Suprapubic skin (tissue), 4 donors: ENCODE measurements around the gene NNAT.

Experiments used
- CTCF ChIP-seq, 2 donors: fragments of 200-600 bp in 1 of 2; fragments of 450-650 bp in 1 of 2; sonication (generic) in 1 of 2; IDR thresholded peaks; one replicate each; pipeline ENCODE4 v1.5.1; 2016 to 2019; ENCODE audit warnings: antibody characterized with exemption in 2 of 2, mild to moderate bottlenecking in 1 of 2, moderate library complexity in 1 of 2
- EP300 ChIP-seq: sonication (generic); formaldehyde crosslinking; IDR thresholded peaks from one replicate; pipeline ENCODE4 v1.6.1; 2017; ENCODE audit warnings: antibody characterized with exemption
- POLR2A ChIP-seq, 2 donors: fragments of 450-650 bp; IDR thresholded peaks; one replicate each; pipeline ENCODE4 v1.6.1; 2017; ENCODE audit warnings: antibody characterized with exemption in 2 of 2, mild to moderate bottlenecking in 2 of 2, moderate library complexity in 2 of 2
- POLR2AphosphoS5 ChIP-seq, 3 donors: sonication (generic); formaldehyde crosslinking; IDR thresholded peaks; one replicate each; pipeline ENCODE4 v1.6.1; 2017; ENCODE audit warnings: antibody characterized with exemption in 3 of 3

GRCh38 chr20:37538003-37538402, 17.0 kb downstream of the NNAT start:
- no peak for TF ChIP-seq EP300
- no peak for TF ChIP-seq CTCF (IDR thresholded peaks at IDR 0.05)
- no peak for TF ChIP-seq POLR2A (IDR thresholded peaks at IDR 0.05)
- no peak for TF ChIP-seq POLR2AphosphoS5 (IDR thresholded peaks at IDR 0.05)
